Immature natural killer cell (primary cell): Measurements from ENCODE around the gene EEIG1. TPM values are rescaled to one million over a fixed set of nuclear protein-coding genes. Genes with fewer than 3 reads are reported as not detected.

ENCODE experiments used
- DNase-seq, 3 donors: peaks; one replicate each; pipeline ENCODE4 v3.0.0; 2022; ENCODE audit warnings: mixed read lengths in 1 of 3
- H3K27ac Mint-ChIP-seq, 6 donors: one replicate each; pipeline ENCODE4 v1.8.0; 2020; ENCODE audit warnings: mixed read lengths in 6 of 6, mild to moderate bottlenecking in 5 of 6, inconsistent platforms in 4 of 6, moderate library complexity in 3 of 6
- H3K27me3 Mint-ChIP-seq, 3 donors: one replicate each; pipeline ENCODE4 v1.8.0; 2020 to 2021; ENCODE audit warnings: low read depth in 3 of 3, mild to moderate bottlenecking in 3 of 3, mixed read lengths in 3 of 3, moderate library complexity in 3 of 3, inconsistent platforms in 1 of 3
- H3K36me3 Mint-ChIP-seq, 3 donors: one replicate each; pipeline ENCODE4 v1.8.0; 2020; ENCODE audit warnings: mixed read lengths in 3 of 3, inconsistent platforms in 2 of 3, mild to moderate bottlenecking in 2 of 3
- H3K4me1 Mint-ChIP-seq, 2 donors: one replicate each; pipeline ENCODE4 v1.8.0; 2020; ENCODE audit warnings: inconsistent platforms in 2 of 2, mild to moderate bottlenecking in 2 of 2, mixed read lengths in 2 of 2, moderate library complexity in 1 of 2
- H3K4me3 Mint-ChIP-seq, 5 donors: one replicate each; pipeline ENCODE4 v1.8.0; 2020; ENCODE audit warnings: mild to moderate bottlenecking in 5 of 5, mixed read lengths in 5 of 5, inconsistent platforms in 3 of 5, moderate library complexity in 3 of 5
- H3K9me3 Mint-ChIP-seq, 6 donors: one replicate each; pipeline ENCODE4 v1.8.0; 2020; ENCODE audit warnings: mild to moderate bottlenecking in 6 of 6, mixed read lengths in 6 of 6, inconsistent platforms in 4 of 6, moderate library complexity in 3 of 6
- polyA plus RNA-seq, 3 donors: library from polyadenylated mRNA; unstranded; fragments of 300-500 nt; fragmentation: Illumina TruSeq; gene quantifications; one replicate each; pipeline ENCODE4 v1.2.3, GENCODE V29; 2021

EEIG1 gene
- polyA plus RNA-seq, 3 donors from 2014 or later: 7.6 to 19.6 (median 14.7) TPM

DNA sequence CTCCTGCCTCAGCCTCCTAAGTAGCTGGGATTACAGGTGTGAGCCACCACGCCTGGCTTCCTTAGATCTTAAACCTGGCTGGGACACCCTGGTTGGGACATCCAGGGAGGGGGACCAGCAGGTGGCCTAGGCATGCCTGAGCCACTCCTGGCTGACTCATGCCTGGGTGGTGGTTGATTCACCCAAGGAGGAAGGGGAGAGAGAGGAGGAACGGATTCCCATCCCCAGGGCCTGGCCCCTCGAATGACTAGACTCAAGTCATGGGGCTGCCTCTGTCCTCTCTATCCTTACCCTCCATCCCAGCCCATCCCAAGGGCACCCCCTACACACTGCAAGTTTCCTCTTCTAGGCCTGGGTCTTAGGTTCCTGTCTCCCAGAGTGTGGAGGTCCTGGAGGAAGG, 12.7 kb downstream of the EEIG1 start:
- Mint-ChIP-seq H3K9me3 (no peaks in the 10 kb centered on the region), H3K4me1 (peaks cover 32 to 34% of the 10 kb centered on the region in 2 donors), H3K4me3 (no peak overlapping the region), H3K36me3 (no peaks in the 10 kb centered on the region), H3K27ac (peak overlapping the region in 1 of 6 donors; percentile 6), H3K27me3 (peaks cover 0 to 7% (median 4%) of the 10 kb centered on the region in 3 donors)
- no peak for DNase-seq

DNA sequence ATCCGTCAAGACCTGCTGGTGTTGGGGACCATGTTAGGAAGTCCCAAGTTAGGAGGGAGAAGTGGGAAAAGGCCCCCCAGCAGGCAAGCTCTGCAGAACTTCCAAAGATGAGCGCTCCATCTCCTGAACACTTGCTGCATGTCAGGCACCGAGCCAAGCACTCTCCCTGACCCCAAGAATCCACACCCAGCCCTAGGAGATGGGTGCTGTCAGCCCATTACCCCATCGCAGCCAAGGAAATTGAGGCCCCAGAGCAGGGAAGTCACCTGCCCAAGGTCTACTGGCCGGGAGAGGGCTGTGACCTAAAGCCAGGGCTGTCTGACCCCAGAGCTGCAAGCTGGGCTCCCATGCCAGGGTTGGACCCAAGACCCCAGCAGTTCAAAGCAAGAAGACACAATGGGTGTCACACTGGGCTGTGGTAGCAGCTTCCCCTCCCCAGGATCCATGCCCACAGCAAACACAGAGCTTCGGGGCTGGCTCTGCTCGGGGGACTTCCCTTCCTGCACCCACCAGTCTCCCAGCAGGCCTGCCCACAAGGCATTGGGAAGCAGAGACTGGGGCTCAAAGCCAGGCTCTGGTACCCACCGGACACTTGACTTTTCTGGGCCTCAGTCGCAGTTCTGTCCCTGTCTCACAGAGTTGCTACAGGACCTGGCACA, 13.5 kb downstream of the EEIG1 start:
- H3K36me3 Mint-ChIP-seq: no peaks in the 10 kb centered on the region
- DNase-seq: no peak
- H3K4me3 Mint-ChIP-seq: no peak overlapping the region
- H3K27ac Mint-ChIP-seq: no peak overlapping the region
- H3K27me3 Mint-ChIP-seq: peaks cover 0 to 5% (median 4%) of the 10 kb centered on the region in 3 donors
- H3K4me1 Mint-ChIP-seq: peaks cover 26 to 28% of the 10 kb centered on the region in 2 donors
- H3K9me3 Mint-ChIP-seq: no peaks in the 10 kb centered on the region

DNA sequence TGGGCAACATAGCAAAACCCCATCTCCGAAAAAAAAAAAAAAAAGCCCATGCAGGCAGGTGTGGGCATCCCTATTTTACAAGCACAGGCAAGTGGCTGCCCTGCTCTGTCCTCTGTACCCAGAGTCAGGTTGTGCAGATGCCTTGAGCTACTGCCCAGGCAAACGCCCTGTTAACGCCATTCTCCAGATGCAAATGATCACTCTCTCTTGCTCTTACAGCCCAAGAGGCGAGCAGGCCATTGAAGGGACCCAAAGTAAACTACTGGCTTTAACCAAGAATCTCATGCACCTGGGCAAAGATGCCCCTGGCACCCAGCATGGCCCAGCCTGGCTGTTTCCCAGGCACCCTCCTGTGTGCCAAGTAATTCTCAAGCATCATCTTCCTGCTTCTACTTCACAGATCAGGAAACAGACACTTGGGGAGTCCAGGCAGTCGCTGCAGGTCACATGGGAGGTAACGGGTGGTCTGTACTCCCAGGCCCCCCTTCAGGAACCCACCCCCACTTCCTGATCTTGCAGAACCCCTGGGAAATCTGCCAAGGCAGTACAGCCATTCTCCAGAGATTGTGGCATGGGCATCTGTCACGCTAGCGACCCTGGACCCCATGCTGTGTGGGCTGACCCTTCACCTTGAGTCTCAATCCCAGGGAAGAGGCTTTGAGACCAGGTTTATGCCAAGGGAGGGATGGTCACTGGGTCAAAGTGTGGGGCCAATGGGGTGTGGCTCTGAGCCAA, 14.2 kb downstream of the EEIG1 start:
- H3K27me3 Mint-ChIP-seq: peaks cover 0 to 4% (median 2%) of the 10 kb centered on the region in 3 donors
- H3K9me3 Mint-ChIP-seq: no peaks in the 10 kb centered on the region
- peaks cover 19 to 21% of the 10 kb centered on the region in 2 donors for H3K4me1 Mint-ChIP-seq
- no peak overlapping the region for H3K4me3 Mint-ChIP-seq
- H3K36me3 Mint-ChIP-seq: no peaks in the 10 kb centered on the region
- DNase-seq: no peak
- no peak overlapping the region for H3K27ac Mint-ChIP-seq

DNA sequence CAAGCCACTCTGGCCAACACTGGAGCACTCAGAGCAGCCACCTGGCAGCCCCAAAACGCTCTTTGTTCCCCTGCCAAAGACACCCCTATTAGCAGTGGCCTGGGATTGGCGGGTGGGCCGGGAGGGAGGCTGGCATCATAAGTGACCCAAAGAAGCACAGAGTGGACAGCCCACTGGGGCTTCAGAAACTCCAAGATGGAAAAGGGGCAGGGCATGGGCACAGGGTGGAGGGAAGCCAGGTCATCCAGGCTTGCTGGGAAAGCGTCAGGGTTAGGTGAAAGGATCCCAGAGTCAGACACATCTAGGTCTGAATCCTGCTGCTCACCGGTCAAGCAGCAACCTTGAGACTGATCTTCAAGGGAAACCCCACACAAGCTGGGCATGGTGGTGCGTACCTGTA, 14.8 kb downstream of the EEIG1 start:
- peaks cover 0 to 4% (median 2%) of the 10 kb centered on the region in 3 donors for H3K27me3 Mint-ChIP-seq
- H3K4me3 Mint-ChIP-seq: no peak overlapping the region
- DNase-seq: no peak
- H3K4me1 Mint-ChIP-seq: peaks cover 12 to 15% of the 10 kb centered on the region in 2 donors
- H3K36me3 Mint-ChIP-seq: no peaks in the 10 kb centered on the region
- no peaks in the 10 kb centered on the region for H3K9me3 Mint-ChIP-seq
- no peak overlapping the region for H3K27ac Mint-ChIP-seq

DNA sequence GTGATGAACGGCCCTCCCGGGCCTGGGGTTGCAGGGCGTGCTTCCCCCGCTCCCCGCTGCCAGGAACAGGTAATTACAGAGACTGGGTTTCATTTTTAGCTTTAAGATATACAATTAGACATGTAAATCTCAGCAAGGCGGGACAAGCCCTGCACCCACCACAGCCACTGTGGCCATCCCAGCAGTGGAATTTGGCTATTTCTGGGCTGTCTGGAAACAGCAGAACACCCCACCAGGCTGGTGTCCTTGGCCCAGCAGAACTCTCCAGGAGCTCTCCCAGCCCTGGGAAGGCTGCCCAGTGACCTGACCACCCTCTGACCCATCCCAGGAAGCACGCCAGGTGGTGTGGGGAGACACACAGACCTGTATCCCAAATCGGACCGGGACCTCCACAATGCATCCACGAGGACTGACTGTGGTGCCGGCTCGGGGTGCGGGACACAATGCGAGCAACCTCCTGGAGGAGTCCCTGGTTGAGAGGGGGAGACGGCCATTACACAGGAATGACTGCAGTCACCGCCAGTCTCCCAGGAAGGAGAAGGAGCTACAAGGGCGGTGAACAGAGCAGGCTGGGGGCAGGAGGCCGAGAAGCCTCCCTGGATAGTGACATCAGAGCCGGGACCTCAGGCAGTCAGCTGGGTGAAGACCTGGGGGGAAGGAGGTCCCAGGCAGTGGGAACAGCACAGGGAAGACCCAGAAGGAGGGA, 17.3 kb downstream of the EEIG1 start:
- no peak overlapping the region for H3K4me3 Mint-ChIP-seq

DNA sequence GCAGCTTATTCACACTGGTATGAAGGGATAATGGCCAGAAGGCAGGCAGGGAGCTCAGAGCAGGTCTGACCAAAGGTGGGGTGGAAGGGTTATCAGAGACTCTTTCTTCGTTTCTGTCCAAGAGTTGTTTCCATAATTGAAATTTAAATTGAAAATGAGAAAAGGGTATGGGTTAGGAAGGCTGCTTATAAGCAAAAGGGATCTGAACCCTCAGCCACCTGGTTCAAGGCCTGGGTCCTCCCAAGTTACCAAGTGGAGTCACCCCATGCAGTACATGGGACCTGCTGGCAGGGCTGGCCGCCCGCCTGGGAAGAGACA, 17.8 kb downstream of the EEIG1 start:
- Mint-ChIP-seq H3K27me3 (peaks cover 0 to 3% (median 0%) of the 10 kb centered on the region in 3 donors), H3K4me3 (no peak overlapping the region), H3K9me3 (no peaks in the 10 kb centered on the region), H3K27ac (no peak overlapping the region), H3K36me3 (peaks cover 0 to 4% (median 0%) of the 10 kb centered on the region in 3 donors), H3K4me1 (peaks cover 0 to 7% of the 10 kb centered on the region in 2 donors)
- no peak for DNase-seq

More for the DNA sequence above, 17.3 kb downstream of the EEIG1 start:
- Mint-ChIP-seq H3K36me3 (peaks cover 0 to 4% (median 0%) of the 10 kb centered on the region in 3 donors), H3K27ac (no peak overlapping the region), H3K9me3 (no peaks in the 10 kb centered on the region), H3K27me3 (peaks cover 0 to 4% (median 0%) of the 10 kb centered on the region in 3 donors), H3K4me1 (peaks cover 0 to 7% of the 10 kb centered on the region in 2 donors)
- DNase-seq: no peak

DNA sequence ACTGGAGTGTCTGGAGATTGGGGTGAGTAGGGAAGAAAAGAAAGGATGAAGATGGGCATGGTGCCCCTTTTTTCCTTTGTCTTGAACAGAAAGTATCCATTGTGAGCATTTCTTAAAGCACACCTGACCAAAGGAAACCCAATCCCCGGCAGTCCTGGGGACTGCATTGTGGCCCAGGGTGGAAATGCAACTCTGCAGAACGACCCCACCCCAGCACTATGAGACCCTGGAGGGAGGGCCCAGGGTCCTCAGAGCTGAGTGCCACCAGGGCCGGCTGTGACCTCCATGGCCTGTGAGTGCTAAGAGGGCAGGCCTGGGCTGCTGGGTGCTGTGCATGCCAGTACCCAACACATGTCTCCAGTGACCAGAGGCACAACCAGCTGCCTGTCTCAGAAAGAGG, 18.5 kb downstream of the EEIG1 start:
- peaks cover 0 to 4% (median 0%) of the 10 kb centered on the region in 3 donors for H3K36me3 Mint-ChIP-seq
- no peak for DNase-seq
- H3K27me3 Mint-ChIP-seq: peaks cover 0 to 3% (median 0%) of the 10 kb centered on the region in 3 donors
- peak overlapping the region in 1 of 6 donors; percentile 35 for H3K27ac Mint-ChIP-seq
- H3K4me3 Mint-ChIP-seq: no peak overlapping the region
- H3K9me3 Mint-ChIP-seq: no peaks in the 10 kb centered on the region
- peaks cover 0 to 5% of the 10 kb centered on the region in 2 donors for H3K4me1 Mint-ChIP-seq

DNA sequence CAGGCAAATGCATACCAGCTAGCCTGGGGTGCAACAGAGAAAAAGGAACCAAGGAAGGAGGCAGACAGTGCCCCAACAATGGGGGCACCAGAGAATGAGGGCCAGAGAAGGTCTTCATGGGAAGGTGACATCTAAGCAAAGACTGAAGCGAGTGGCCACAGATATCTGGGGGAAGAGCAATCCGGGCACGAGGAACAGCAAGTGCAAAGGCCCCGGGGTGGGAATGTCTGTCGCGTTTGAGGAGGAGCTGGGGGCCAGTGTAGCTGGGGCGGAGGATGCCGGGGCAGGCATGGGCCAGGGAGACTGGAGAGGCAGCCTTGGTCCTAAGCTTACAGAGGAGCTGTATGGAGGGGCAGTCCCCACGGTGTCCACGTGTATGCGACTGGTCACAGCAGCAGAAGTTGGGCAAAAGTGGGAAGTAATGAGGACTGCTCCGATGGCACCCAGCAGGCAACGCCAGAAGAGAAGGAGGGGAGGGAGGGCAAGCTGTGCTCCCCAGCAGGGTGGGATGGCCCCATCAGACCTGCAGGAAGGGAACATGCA, 19.1 kb downstream of the EEIG1 start:
- Mint-ChIP-seq H3K27me3 (peaks cover 0 to 3% (median 0%) of the 10 kb centered on the region in 3 donors), H3K27ac (no peak overlapping the region), H3K4me3 (no peak overlapping the region), H3K36me3 (peaks cover 0 to 4% (median 0%) of the 10 kb centered on the region in 3 donors), H3K9me3 (no peaks in the 10 kb centered on the region), H3K4me1 (peaks cover 0 to 5% of the 10 kb centered on the region in 2 donors)
- DNase-seq: no peak

DNA sequence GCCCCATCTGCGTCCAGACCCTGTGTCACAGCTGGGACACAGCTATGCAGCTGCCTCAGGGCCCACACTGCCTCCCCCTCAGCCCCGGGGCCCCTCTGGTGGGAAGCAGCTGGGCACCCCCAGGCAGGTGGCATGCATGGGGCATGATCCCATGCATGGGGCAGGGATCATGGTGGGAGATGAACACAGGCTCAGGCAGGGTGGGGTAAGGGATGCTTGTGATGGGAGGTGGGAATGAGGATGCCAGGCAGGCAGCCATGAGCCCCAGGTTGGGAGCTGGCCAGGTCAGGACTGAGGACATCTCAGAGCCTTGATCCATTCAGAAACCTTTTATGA, 19.7 kb downstream of the EEIG1 start:
- H3K4me3 Mint-ChIP-seq: no peak overlapping the region
- H3K36me3 Mint-ChIP-seq: peaks cover 0 to 4% (median 0%) of the 10 kb centered on the region in 3 donors
- no peaks in the 10 kb centered on the region for H3K9me3 Mint-ChIP-seq
- no peak overlapping the region for H3K27ac Mint-ChIP-seq
- peaks cover 0 to 3% (median 0%) of the 10 kb centered on the region in 3 donors for H3K27me3 Mint-ChIP-seq
- no peak for DNase-seq
- peaks cover 0 to 5% of the 10 kb centered on the region in 2 donors for H3K4me1 Mint-ChIP-seq

DNA sequence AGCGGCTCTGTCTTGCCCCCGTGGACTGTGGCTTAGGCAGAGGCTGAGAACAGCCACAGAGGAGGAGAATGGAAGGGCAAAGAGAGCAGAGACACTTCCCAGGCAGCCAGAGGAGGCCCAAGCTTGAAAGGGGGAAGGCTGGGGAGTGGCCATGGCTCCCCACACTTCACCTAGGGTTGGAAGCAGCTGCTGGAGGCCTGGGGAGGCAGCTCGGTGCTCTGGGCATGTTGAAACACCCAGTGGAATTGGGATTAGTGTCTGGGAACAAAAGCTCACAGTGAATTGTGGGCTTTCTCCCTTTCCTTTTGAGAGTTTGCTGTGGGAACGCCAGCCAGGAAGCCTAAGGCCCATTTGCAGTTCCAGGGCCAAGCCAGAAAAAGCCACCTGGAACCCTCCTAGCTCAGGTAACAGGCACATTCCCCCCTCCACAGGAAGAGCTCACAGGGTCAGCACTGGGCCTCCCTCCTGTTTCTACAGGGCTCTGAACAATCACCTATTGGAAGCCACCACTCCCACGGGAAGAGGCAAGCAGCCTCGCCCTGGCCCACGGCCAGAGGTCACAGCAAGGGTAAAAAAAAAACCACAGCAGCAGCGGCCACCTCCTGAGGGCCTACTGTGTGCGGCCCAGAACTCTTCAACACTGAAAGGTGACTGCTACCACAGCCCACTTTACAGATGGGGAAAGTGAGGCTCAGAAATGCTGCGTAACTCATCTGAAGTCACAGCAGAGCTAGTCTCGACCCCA, 20.2 kb downstream of the EEIG1 start:
- DNase-seq: no peak
- Mint-ChIP-seq H3K9me3 (no peaks in the 10 kb centered on the region), H3K27ac (peak overlapping the region in 2 of 6 donors; percentile 12 to 67), H3K4me1 (peaks cover 5 to 7% of the 10 kb centered on the region in 2 donors), H3K27me3 (peaks cover 0 to 3% (median 0%) of the 10 kb centered on the region in 3 donors), H3K4me3 (no peak overlapping the region), H3K36me3 (peaks cover 0 to 4% (median 0%) of the 10 kb centered on the region in 3 donors)

DNA sequence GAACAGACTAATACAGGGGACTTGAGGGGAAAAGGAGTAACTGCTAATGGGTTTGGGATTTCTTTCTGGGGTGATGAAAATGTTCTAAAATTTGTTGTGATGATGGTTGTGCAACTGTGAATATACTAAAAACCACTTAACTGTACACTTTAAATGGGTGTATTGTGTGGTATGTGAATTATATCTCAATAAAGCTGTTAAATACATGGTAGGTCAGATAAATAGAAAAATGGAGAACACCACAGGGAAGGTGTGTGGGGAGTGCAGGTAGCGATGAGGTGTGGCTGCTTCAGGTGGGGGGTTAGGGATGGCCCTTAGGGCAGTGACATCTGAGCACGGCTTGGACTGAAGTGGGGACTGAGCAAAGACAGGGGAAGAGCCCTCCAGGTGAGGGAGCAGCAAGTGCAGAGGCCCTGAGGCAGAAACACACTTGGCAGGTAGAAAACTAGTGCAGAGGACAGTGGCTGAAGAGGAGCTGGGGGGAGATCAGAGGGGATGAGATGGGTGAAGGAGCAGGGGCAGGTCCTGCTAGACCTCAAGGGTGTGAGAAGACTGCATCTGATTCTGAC, 20.9 kb downstream of the EEIG1 start:
- Mint-ChIP-seq H3K9me3 (no peaks in the 10 kb centered on the region), H3K36me3 (peaks cover 0 to 4% (median 0%) of the 10 kb centered on the region in 3 donors), H3K27ac (peak overlapping the region in 2 of 6 donors; percentile 17 to 67), H3K4me1 (peaks cover 9 to 10% of the 10 kb centered on the region in 2 donors), H3K27me3 (peaks cover 0 to 3% (median 0%) of the 10 kb centered on the region in 3 donors), H3K4me3 (no peak overlapping the region)
- no peak for DNase-seq

DNA sequence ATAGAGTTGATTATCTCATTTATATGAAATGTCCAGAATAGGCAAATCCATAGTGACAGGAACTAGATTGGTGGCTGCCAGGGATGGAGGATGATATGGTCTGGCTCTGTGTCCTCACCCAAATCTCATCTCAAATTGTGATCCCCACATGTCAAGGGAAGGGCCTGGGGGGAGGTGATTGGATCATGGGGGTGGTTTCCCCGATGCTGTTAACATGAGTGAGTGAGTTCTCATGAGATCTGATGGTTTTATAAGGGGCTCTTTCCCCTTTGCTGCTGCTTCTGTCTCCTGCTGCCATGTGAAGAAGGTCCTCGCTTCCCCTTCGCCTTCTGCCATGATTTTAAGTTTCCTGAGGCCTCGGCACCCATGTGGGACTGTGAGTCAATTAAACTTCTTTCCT, 21.4 kb downstream of the EEIG1 start:
- DNase-seq: no peak
- peaks cover 0 to 2% (median 0%) of the 10 kb centered on the region in 3 donors for H3K27me3 Mint-ChIP-seq
- H3K9me3 Mint-ChIP-seq: no peaks in the 10 kb centered on the region
- no peak overlapping the region for H3K4me3 Mint-ChIP-seq
- peaks cover 9 to 10% of the 10 kb centered on the region in 2 donors for H3K4me1 Mint-ChIP-seq
- peaks cover 0 to 4% (median 0%) of the 10 kb centered on the region in 3 donors for H3K36me3 Mint-ChIP-seq
- no peak overlapping the region for H3K27ac Mint-ChIP-seq

DNA sequence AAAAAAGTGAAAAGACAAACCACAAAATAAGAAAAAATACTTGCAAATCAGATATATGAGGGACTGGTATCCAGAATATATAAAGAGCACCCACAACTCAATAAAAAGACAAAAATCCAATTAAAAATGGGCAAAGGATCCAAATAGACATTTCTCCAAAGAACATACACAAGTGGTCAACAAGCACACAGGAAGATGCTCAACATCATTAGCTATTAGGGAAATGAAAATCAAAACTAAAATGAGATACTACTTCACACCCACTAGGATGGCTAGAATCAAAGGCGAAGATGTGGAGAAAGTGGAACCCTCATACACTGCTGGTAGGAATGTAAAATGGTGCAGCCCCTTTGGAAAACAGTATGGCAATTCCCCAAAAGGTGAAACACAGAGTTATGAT, 22.1 kb downstream of the EEIG1 start:
- Mint-ChIP-seq H3K9me3 (no peaks in the 10 kb centered on the region), H3K27ac (peak overlapping the region in 1 of 6 donors; percentile 33), H3K27me3 (peaks cover 0 to 2% (median 0%) of the 10 kb centered on the region in 3 donors), H3K4me1 (peaks cover 9 to 10% of the 10 kb centered on the region in 2 donors), H3K4me3 (no peak overlapping the region), H3K36me3 (peaks cover 0 to 4% (median 0%) of the 10 kb centered on the region in 3 donors)
- no peak for DNase-seq
